ENCODE data around the gene SUN1.

SUN1 gene

DNA sequence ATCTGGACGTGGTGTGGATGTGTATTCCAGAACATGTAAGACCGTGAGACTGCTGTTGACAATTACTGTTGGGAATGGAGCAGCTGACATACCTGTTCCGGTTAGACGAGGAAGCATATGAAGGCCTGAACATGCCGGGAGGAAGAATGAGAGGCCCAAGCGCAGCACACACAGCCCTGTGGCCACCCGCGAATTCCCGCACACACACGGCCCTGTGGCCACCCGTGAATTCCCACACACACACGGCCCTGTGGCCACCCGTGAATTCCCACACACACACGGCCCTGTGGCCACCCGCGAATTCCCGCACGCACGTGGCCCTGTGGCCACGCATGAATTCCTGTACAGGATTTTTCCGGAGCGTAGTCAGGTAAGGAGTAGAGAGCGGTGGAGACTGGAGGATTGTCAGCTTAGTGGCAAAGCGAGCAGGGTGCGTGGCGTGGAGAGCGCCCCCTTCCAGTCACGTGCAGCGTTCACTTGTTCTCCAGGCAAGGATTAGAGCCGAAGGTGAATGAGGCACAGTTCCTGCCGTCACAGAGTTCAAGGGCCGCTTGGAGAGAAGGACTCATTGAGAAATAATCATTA is 9.5 kb upstream of the SUN1 start:
- Histone ChIP-seq H3K36me3 (ENCODE audit: control insufficient read depth in 5 of 5, insufficient read depth in 5 of 5, low read length in 5 of 5) (peaks cover 0 to 9% (median 3%) of the 10 kb centered on the region in 5 donors), H3K27ac (ENCODE audit: low read depth, low read length) (peak overlapping the region; percentile 1), H3K4me3 (ENCODE audit: low read depth in 1 of 5, low read length in 5 of 5) (no peak overlapping the region), H3K9ac (ENCODE audit: low read length in 5 of 5) (peak overlapping the region in 1 of 5 donors; percentile 1), H3K4me1 (ENCODE audit: control insufficient read depth in 5 of 5, insufficient read depth in 5 of 5, low read length in 5 of 5) (peaks cover 3 to 66% (median 54%) of the 10 kb centered on the region in 5 donors), H3K9me3 (ENCODE audit: control insufficient read depth in 5 of 5, low read length in 5 of 5) (no peaks in the 10 kb centered on the region), H3K27me3 (ENCODE audit: control insufficient read depth in 5 of 5, insufficient read depth in 4 of 5, low read length in 5 of 5) (no peaks in the 10 kb centered on the region)

DNA sequence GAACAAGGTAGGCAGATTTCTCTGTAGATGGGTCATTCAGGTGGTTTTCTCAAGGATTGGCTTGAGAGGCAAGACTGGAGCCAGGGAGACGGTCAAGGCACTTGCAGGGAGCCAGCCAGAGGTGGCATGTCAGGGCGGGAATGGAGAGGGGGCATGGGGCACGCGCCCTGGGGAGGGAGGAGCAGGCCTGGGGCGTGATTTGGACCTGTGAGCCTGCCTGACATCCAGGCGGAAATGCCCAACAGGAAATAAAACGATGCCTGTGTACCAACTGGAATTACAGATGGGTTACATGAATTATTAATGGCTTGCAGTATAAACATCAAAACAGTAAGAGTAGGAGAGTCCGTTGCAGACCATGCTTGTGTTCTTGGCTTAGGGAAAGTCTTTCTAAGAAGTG is 8.6 kb upstream of the SUN1 start:
- H3K9me3 ChIP-seq (ENCODE audit: control insufficient read depth in 5 of 5, low read length in 5 of 5), result no peaks in the 10 kb centered on the region
- peak overlapping the region; percentile 1 for H3K27ac ChIP-seq (ENCODE audit: low read depth, low read length)
- H3K4me3 ChIP-seq (ENCODE audit: low read depth in 1 of 5, low read length in 5 of 5), result peak overlapping the region in 1 of 5 donors; percentile 2
- peaks cover 0 to 9% (median 3%) of the 10 kb centered on the region in 5 donors for H3K36me3 ChIP-seq (ENCODE audit: control insufficient read depth in 5 of 5, insufficient read depth in 5 of 5, low read length in 5 of 5)
- H3K27me3 ChIP-seq (ENCODE audit: control insufficient read depth in 5 of 5, insufficient read depth in 4 of 5, low read length in 5 of 5), result no peaks in the 10 kb centered on the region
- peaks cover 3 to 58% (median 46%) of the 10 kb centered on the region in 5 donors for H3K4me1 ChIP-seq (ENCODE audit: control insufficient read depth in 5 of 5, insufficient read depth in 5 of 5, low read length in 5 of 5)
- H3K9ac ChIP-seq (ENCODE audit: low read length in 5 of 5), result no peak overlapping the region

GRCh38 chr7:824081-824480 is 8.2 kb upstream of the SUN1 start:
- no peak overlapping the region for H3K4me3 ChIP-seq (ENCODE audit: low read depth in 1 of 5, low read length in 5 of 5)
- no peaks in the 10 kb centered on the region for H3K9me3 ChIP-seq (ENCODE audit: control insufficient read depth in 5 of 5, low read length in 5 of 5)
- H3K9ac ChIP-seq (ENCODE audit: low read length in 5 of 5), result no peak overlapping the region
- peaks cover 0 to 10% (median 6%) of the 10 kb centered on the region in 5 donors for H3K36me3 ChIP-seq (ENCODE audit: control insufficient read depth in 5 of 5, insufficient read depth in 5 of 5, low read length in 5 of 5)
- peaks cover 3 to 61% (median 49%) of the 10 kb centered on the region in 5 donors for H3K4me1 ChIP-seq (ENCODE audit: control insufficient read depth in 5 of 5, insufficient read depth in 5 of 5, low read length in 5 of 5)
- no peaks in the 10 kb centered on the region for H3K27me3 ChIP-seq (ENCODE audit: control insufficient read depth in 5 of 5, insufficient read depth in 4 of 5, low read length in 5 of 5)
- peak overlapping the region; percentile 63 for H3K27ac ChIP-seq (ENCODE audit: low read depth, low read length)

- H3K9me3 ChIP-seq (ENCODE audit: control insufficient read depth in 5 of 5, low read length in 5 of 5), result no peaks in the 10 kb centered on the region
- H3K9ac ChIP-seq (ENCODE audit: low read length in 5 of 5), result no peak overlapping the region
- no peaks in the 10 kb centered on the region for H3K27me3 ChIP-seq (ENCODE audit: control insufficient read depth in 5 of 5, insufficient read depth in 4 of 5, low read length in 5 of 5)
- peak overlapping the region; percentile 63 for H3K27ac ChIP-seq (ENCODE audit: low read depth, low read length)
- H3K36me3 ChIP-seq (ENCODE audit: control insufficient read depth in 5 of 5, insufficient read depth in 5 of 5, low read length in 5 of 5), result peaks cover 0 to 10% (median 6%) of the 10 kb centered on the region in 5 donors
- peaks cover 3 to 62% (median 49%) of the 10 kb centered on the region in 5 donors for H3K4me1 ChIP-seq (ENCODE audit: control insufficient read depth in 5 of 5, insufficient read depth in 5 of 5, low read length in 5 of 5)
- peak overlapping the region in 1 of 5 donors; percentile 22 for H3K4me3 ChIP-seq (ENCODE audit: low read depth in 1 of 5, low read length in 5 of 5)
Measured at GRCh38 chr7:824664-825063, 7.6 kb upstream of the SUN1 start.

- H3K9ac ChIP-seq (ENCODE audit: low read length in 5 of 5), result no peak overlapping the region
- peaks cover 5 to 66% (median 50%) of the 10 kb centered on the region in 5 donors for H3K4me1 ChIP-seq (ENCODE audit: control insufficient read depth in 5 of 5, insufficient read depth in 5 of 5, low read length in 5 of 5)
- H3K4me3 ChIP-seq (ENCODE audit: low read depth in 1 of 5, low read length in 5 of 5), result no peak overlapping the region
- H3K27me3 ChIP-seq (ENCODE audit: control insufficient read depth in 5 of 5, insufficient read depth in 4 of 5, low read length in 5 of 5), result no peaks in the 10 kb centered on the region
- peak overlapping the region; percentile 63 for H3K27ac ChIP-seq (ENCODE audit: low read depth, low read length)
- no peaks in the 10 kb centered on the region for H3K9me3 ChIP-seq (ENCODE audit: control insufficient read depth in 5 of 5, low read length in 5 of 5)
- H3K36me3 ChIP-seq (ENCODE audit: control insufficient read depth in 5 of 5, insufficient read depth in 5 of 5, low read length in 5 of 5), result peaks cover 0 to 10% (median 6%) of the 10 kb centered on the region in 5 donors
Measured at GRCh38 chr7:825386-825785, 6.9 kb upstream of the SUN1 start.

- peak overlapping the region in 3 of 5 donors; percentile 22 to 48 (median 33) for H3K9ac ChIP-seq (ENCODE audit: low read length in 5 of 5)
- H3K9me3 ChIP-seq (ENCODE audit: control insufficient read depth in 5 of 5, low read length in 5 of 5), result no peaks in the 10 kb centered on the region
Measured at GRCh38 chr7:826230-826917, 5.9 kb upstream of the SUN1 start.

DNA sequence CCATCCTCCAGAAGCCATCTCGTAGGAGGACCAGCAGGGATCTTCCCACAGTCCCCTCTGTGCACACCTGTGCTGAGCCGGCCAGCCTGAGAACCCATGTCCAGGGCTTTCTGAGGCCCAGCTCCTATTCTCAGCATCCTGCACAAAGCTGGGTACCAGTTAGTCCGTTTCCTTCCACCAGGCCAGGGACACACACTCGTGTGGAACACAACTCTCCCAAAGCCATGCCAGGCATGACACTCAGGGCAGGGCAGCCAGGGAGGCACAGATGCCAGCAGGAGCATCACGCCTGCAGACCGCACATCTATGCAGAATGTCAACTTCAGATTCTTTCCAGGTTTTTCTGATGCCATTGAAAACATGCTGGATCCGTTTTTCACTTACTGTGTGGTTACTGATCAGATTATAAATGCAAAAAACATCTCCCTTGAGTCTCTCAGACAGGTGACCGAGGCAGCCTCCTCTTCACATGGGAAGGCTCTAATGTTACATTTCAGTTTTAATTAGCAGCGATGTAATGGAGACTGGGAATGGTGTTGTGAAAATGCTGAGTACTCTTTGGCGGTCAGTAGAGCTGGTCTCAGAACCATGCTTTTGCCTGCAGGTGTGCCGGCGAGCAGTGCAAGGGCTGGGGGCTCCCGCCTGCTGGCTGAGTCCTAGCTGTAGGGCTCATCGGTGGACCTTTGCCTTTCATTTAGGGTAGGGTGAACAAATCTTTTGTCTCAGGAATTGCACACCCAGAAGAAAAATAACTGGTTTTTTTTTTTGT is 3.3 kb upstream of the SUN1 start:
- H3K27me3 ChIP-seq (ENCODE audit: control insufficient read depth in 5 of 5, insufficient read depth in 4 of 5, low read length in 5 of 5), result no peaks in the 10 kb centered on the region
- H3K4me1 ChIP-seq (ENCODE audit: control insufficient read depth in 5 of 5, insufficient read depth in 5 of 5, low read length in 5 of 5), result peaks cover 18 to 77% (median 57%) of the 10 kb centered on the region in 5 donors
- no peak overlapping the region for H3K4me3 ChIP-seq (ENCODE audit: low read depth in 1 of 5, low read length in 5 of 5)
- H3K27ac ChIP-seq (ENCODE audit: low read depth, low read length), result peak overlapping the region; percentile 1
- no peaks in the 10 kb centered on the region for H3K9me3 ChIP-seq (ENCODE audit: control insufficient read depth in 5 of 5, low read length in 5 of 5)
- H3K36me3 ChIP-seq (ENCODE audit: control insufficient read depth in 5 of 5, insufficient read depth in 5 of 5, low read length in 5 of 5), result peaks cover 0 to 8% (median 2%) of the 10 kb centered on the region in 5 donors
- H3K9ac ChIP-seq (ENCODE audit: low read length in 5 of 5), result peak overlapping the region in 1 of 5 donors; percentile 18

More at GRCh38 chr7:826230-826917, 5.9 kb upstream of the SUN1 start:
- H3K4me3 ChIP-seq (ENCODE audit: low read depth in 1 of 5, low read length in 5 of 5), result peak overlapping the region; percentile 4 to 47 (median 33)
- peak overlapping the region; percentile 63 for H3K27ac ChIP-seq (ENCODE audit: low read depth, low read length)
- H3K36me3 ChIP-seq (ENCODE audit: control insufficient read depth in 5 of 5, insufficient read depth in 5 of 5, low read length in 5 of 5), result peaks cover 0 to 10% (median 6%) of the 10 kb centered on the region in 5 donors
- no peaks in the 10 kb centered on the region for H3K27me3 ChIP-seq (ENCODE audit: control insufficient read depth in 5 of 5, insufficient read depth in 4 of 5, low read length in 5 of 5)
- peaks cover 10 to 75% (median 56%) of the 10 kb centered on the region in 5 donors for H3K4me1 ChIP-seq (ENCODE audit: control insufficient read depth in 5 of 5, insufficient read depth in 5 of 5, low read length in 5 of 5)

DNA sequence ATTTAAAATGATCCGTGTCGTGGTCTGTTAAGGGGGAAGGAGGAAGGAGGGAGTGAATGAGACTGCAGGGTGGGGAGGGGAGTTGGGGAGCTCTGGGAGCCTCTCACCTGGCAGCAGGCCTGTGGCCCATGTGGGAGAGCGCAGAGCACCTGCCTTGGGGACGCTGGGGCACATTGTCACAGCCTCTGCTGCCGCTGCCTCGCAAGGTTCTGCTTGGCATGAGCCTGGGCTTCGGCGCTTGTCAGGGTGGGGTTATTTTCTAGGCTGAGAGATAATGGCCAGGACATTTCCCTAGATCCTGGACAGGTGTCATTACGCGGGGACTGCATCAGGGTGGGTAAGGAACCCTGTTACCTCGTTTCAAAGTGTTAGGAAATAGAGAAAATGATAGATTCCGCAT is 2.2 kb upstream of the SUN1 start:
- Histone ChIP-seq H3K36me3 (ENCODE audit: control insufficient read depth in 5 of 5, insufficient read depth in 5 of 5, low read length in 5 of 5) (peaks cover 0 to 14% (median 4%) of the 10 kb centered on the region in 5 donors), H3K9ac (ENCODE audit: low read length in 5 of 5) (peak overlapping the region in 1 of 5 donors; percentile 12), H3K9me3 (ENCODE audit: control insufficient read depth in 5 of 5, low read length in 5 of 5) (no peaks in the 10 kb centered on the region), H3K4me3 (ENCODE audit: low read depth in 1 of 5, low read length in 5 of 5) (no peak overlapping the region), H3K27me3 (ENCODE audit: control insufficient read depth in 5 of 5, insufficient read depth in 4 of 5, low read length in 5 of 5) (no peaks in the 10 kb centered on the region), H3K27ac (ENCODE audit: low read depth, low read length) (peak overlapping the region; percentile 86), H3K4me1 (ENCODE audit: control insufficient read depth in 5 of 5, insufficient read depth in 5 of 5, low read length in 5 of 5) (peaks cover 18 to 68% (median 50%) of the 10 kb centered on the region in 5 donors)

DNA sequence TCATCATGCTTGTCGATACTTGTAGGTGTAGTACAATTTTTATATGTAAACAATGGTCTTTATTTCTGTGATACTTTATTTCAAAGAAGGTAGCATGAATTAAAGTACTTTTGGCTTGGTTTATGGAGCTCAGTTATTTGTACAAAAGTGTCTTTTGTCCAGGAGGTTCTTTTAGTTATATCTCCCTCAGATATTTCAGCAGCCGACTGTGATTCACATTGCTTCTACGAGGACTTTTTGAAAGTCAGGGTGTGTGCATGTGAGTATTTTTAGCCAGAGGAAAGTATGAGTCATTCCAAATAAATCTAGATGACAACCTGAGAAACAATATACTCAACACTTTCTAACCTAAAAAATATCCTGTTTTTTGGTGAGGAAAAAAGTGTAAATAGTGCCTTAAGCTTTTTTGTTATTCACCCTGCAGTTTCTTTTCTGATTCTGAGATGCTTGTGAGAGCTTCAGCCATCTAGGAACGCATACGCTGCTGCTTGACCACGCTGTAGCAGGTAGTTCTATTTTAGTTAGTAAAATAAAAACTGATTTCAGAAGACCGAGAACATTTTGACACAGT is 595 bp upstream of the SUN1 start:
- peak overlapping the region in 4 of 5 donors; percentile 30 to 56 (median 46) for H3K9ac ChIP-seq (ENCODE audit: low read length in 5 of 5)
- peak overlapping the region in 4 of 5 donors; percentile 20 to 50 (median 40) for H3K4me3 ChIP-seq (ENCODE audit: low read depth in 1 of 5, low read length in 5 of 5)

More for the DNA sequence above, 595 bp upstream of the SUN1 start:
- H3K9me3 ChIP-seq (ENCODE audit: control insufficient read depth in 5 of 5, low read length in 5 of 5), result no peaks in the 10 kb centered on the region
- H3K4me1 ChIP-seq (ENCODE audit: control insufficient read depth in 5 of 5, insufficient read depth in 5 of 5, low read length in 5 of 5), result peaks cover 20 to 69% (median 41%) of the 10 kb centered on the region in 5 donors
- peaks cover 0 to 16% (median 8%) of the 10 kb centered on the region in 5 donors for H3K36me3 ChIP-seq (ENCODE audit: control insufficient read depth in 5 of 5, insufficient read depth in 5 of 5, low read length in 5 of 5)
- peak overlapping the region; percentile 86 for H3K27ac ChIP-seq (ENCODE audit: low read depth, low read length)
- H3K27me3 ChIP-seq (ENCODE audit: control insufficient read depth in 5 of 5, insufficient read depth in 4 of 5, low read length in 5 of 5), result no peaks in the 10 kb centered on the region
